DOHH2 (cell line): ENCODE measurements around the gene CCDC102A.

ENCODE experiments used
- H3F3A ChIP-seq: fragments of 200-600 bp; sonication (generic), shearing (Covaris generic); 2 replicates; pipeline ENCODE4 v1.6.0; 2016; ENCODE audit warnings: antibody characterized with exemption, mild to moderate bottlenecking; ENCODE audit not compliant: control insufficient read depth, insufficient read depth
- H3K27ac ChIP-seq: fragments of 200-600 bp; sonication (generic); 2 replicates; pipeline ENCODE4 v1.5.1; 2014; ENCODE audit warnings: low read depth, mild to moderate bottlenecking, low read length, moderate library complexity
- H3K27me3 ChIP-seq: fragments of 200-600 bp; sonication (generic); 2 replicates; pipeline ENCODE4 v1.6.1; 2014; ENCODE audit warnings: mild to moderate bottlenecking, low read length, mixed read lengths; ENCODE audit not compliant: control insufficient read depth
- H3K36me3 ChIP-seq: fragments of 200-600 bp; sonication (generic); 2 replicates; pipeline ENCODE4 v1.6.1; 2014; ENCODE audit warnings: mild to moderate bottlenecking, low read length, moderate library complexity, mixed read lengths; ENCODE audit not compliant: control insufficient read depth
- H3K4me1 ChIP-seq: fragments of 200-600 bp; sonication (generic); 2 replicates; pipeline ENCODE4 v1.6.1; 2014; ENCODE audit warnings: mild to moderate bottlenecking, low read length, mixed read lengths; ENCODE audit not compliant: control insufficient read depth
- H3K4me2 ChIP-seq: fragments of 200-600 bp; sonication (generic); 2 replicates; pipeline ENCODE4 v1.6.0; 2014; ENCODE audit warnings: mild to moderate bottlenecking, low read length, moderate library complexity
- H3K4me3 ChIP-seq: fragments of 200-600 bp; sonication (generic); 2 replicates; pipeline ENCODE4 v1.5.1; 2014; ENCODE audit warnings: mild to moderate bottlenecking, low read length, mixed read lengths
- H3K79me2 ChIP-seq: fragments of 200-600 bp; sonication (generic); 2 replicates; pipeline ENCODE4 v1.6.1; 2014; ENCODE audit warnings: mild to moderate bottlenecking, low read length, mixed read lengths; ENCODE audit not compliant: control insufficient read depth
- H3K9me2 ChIP-seq: fragments of 200-600 bp; sonication (generic); replicated peaks from 2 replicates; pipeline ENCODE4 v1.6.1; 2014; ENCODE audit warnings: mild to moderate bottlenecking, low read length, mixed read lengths; ENCODE audit not compliant: control insufficient read depth
- H3K9me3 ChIP-seq: fragments of 200-600 bp; sonication (generic); 2 replicates; pipeline ENCODE4 v1.6.1; 2014; ENCODE audit warnings: antibody characterized with exemption, low read length, mixed read lengths; ENCODE audit not compliant: control insufficient read depth, insufficient read depth
- H4K20me1 ChIP-seq: fragments of 200-600 bp; sonication (generic); 2 replicates; pipeline ENCODE4 v1.6.0; 2014; ENCODE audit warnings: low read depth, mild to moderate bottlenecking, antibody characterized with exemption, low read length, moderate library complexity; ENCODE audit not compliant: control insufficient read depth, insufficient read depth
- CTCF ChIP-seq: fragments of 200-600 bp; sonication (generic); IDR thresholded peaks from one replicate; pipeline ENCODE4 v1.5.1; 2014; ENCODE audit warnings: antibody characterized with exemption, mild to moderate bottlenecking, low read depth, low read length; ENCODE audit not compliant: poor library complexity, severe bottlenecking
- EZH2phosphoT487 ChIP-seq: fragments of 200-600 bp; sonication (generic); IDR thresholded peaks from 2 replicates; pipeline ENCODE4 v1.6.1; 2017; ENCODE audit warnings: borderline replicate concordance, mild to moderate bottlenecking, antibody characterized with exemption, low read length, moderate library complexity, mixed read lengths

Gene CCDC102A

GRCh38 chr16:57486858-57487834 is 49.2 kb downstream of the CCDC102A start:
- peak overlapping the region; percentile 44 for H3K4me2 ChIP-seq
- TF ChIP-seq EZH2phosphoT487 (no peak), CTCF (no peak)
- no peaks in the 10 kb centered on the region for H3K36me3 ChIP-seq
- no peak overlapping the region for H3K27ac ChIP-seq
- H3K9me2 ChIP-seq: no peaks in the 10 kb centered on the region
- H3K27me3 ChIP-seq: peaks cover 19% of the 10 kb centered on the region
- H3K4me1 ChIP-seq: peaks cover 10% of the 10 kb centered on the region
- H4K20me1 ChIP-seq: no peaks in the 10 kb centered on the region
- peak overlapping the region; percentile 39; the same call in 1 of the 2 replicates for H3K4me3 ChIP-seq
- H3F3A ChIP-seq: no peaks in the 10 kb centered on the region
- H3K9me3 ChIP-seq: no peaks in the 10 kb centered on the region
- H3K79me2 ChIP-seq: no peaks in the 10 kb centered on the region

GRCh38 chr16:57485916-57486857 is 50.2 kb downstream of the CCDC102A start, which contains the start of gene DOK4:
Gene DOK4, minus strand, starts transcription at chr16:57486493. Its CDS starts 6,986 bp downstream, at chr16:57479507.
- Histone ChIP-seq H4K20me1 (no peaks in the 10 kb centered on the region), H3K4me2 (peak within 1 kb of the TSS; percentile 75), H3K36me3 (no peaks in the 10 kb centered on the region), H3K9me3 (no peaks in the 10 kb centered on the region), H3K4me3 (peak within 1 kb of the TSS; percentile 67), H3F3A (no peaks in the 10 kb centered on the region), H3K27ac (no peak within 1 kb of the TSS), H3K79me2 (no peaks in the 10 kb centered on the region), H3K4me1 (peaks cover 10% of the 10 kb centered on the region), H3K27me3 (peaks cover 19% of the 10 kb centered on the region), H3K9me2 (no peaks in the 10 kb centered on the region)
- TF ChIP-seq CTCF (no peak), EZH2phosphoT487 (no peak)

GRCh38 chr16:57485091-57485915 is 51.1 kb downstream of the CCDC102A start:
- TF ChIP-seq EZH2phosphoT487 (no peak), CTCF (no peak)
- Histone ChIP-seq H3K4me1 (peaks cover 10% of the 10 kb centered on the region), H3K4me3 (peak overlapping the region; percentile 67), H3K9me3 (no peaks in the 10 kb centered on the region), H3F3A (no peaks in the 10 kb centered on the region), H3K27me3 (peaks cover 19% of the 10 kb centered on the region), H3K9me2 (no peaks in the 10 kb centered on the region), H3K36me3 (no peaks in the 10 kb centered on the region), H3K27ac (no peak overlapping the region), H4K20me1 (no peaks in the 10 kb centered on the region), H3K4me2 (peak overlapping the region; percentile 75), H3K79me2 (no peaks in the 10 kb centered on the region)
